ENCODE measurements around the gene NRG3.

Gene NRG3

DNA sequence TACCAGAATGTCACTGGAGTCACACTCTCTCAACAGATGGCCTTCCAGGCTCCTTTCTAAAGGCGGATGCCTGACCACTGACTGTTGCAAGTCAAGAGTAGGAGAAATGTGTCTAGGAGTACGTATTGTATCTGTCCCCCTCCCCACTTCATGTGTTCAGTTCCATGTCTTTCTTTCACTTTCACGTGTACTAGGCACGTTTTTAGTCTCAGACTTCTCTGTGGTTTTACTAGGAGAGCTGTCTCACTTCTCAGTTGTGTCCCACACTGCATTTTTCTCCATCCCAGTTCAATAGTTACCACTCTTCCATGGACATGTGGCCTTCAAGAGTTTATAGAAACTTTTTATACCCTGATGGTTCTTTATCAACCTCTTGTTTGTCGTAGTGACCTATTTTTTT is 893.0 kb downstream of the NRG3 start:
- DNase-seq (ENCODE audit: low read depth in 4 of 4, low spot score in 1 of 4) = no peak

DNA sequence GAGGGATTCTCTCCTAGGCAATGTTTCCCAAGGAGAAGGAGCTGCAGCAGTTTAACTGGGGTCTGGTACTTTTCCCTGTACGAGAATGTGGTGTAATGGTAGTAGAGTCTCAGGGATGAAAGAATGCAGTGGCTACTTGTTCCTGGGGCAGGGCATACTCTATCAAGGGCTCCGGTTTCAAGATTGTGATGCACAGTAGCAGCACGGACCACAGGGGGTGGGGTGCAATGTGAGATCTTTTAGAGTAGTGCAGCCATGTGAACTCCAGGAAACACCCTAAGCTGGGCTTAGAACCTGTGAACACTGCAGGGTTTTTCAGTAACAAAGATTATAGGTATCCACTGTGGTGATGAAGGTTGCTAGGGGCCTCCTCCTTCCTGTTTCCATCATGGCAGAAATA is 903.9 kb downstream of the NRG3 start:
- no peak for DNase-seq (ENCODE audit: low read depth in 4 of 4, low spot score in 1 of 4)

DNA sequence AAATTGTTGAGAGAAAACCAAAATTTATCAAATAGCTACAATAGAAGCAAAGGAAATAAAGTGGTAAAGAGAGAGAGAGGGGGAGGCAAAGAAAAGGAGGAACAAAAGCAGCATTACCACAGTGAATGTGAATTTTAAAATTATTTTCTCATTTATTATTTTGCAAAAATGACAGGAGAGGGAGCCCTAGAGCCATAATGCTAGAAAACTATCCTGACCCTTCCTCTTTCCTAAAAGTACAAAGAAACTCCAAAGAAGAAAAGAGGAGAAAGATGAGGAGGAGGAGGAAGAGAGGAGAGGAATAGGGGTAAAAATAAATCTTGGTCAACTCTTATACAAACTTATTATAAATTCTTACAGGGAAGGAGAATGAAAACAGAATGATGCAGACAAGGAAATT is 921.5 kb downstream of the NRG3 start:
- no peak for DNase-seq (ENCODE audit: low read depth in 4 of 4, low spot score in 1 of 4)

DNA sequence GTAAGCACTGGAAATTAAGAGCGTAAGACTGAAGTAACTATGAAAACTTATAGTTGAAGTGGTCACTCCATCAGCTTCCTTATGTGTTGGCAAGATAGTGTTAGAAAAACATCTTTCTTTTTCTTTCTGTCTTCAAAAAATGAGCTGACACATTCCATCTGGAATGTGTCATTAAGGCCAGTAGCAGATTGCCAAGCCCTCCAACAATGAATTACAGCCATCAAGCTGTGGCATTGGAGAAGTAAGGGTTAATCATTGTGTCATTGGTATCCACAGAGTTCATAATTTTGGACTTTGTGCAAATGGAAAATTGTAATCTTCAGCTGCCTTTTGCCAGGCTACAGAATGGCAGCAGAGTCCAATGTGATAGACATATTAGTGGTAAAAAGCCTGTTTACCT is 926.3 kb downstream of the NRG3 start:
- DNase-seq (ENCODE audit: low read depth in 4 of 4, low spot score in 1 of 4) = no peak

GRCh38 chr10:82811621-82812020 is 936.6 kb downstream of the NRG3 start:
- DNase-seq (ENCODE audit: low read depth in 4 of 4, low spot score in 1 of 4) = no peak

DNA sequence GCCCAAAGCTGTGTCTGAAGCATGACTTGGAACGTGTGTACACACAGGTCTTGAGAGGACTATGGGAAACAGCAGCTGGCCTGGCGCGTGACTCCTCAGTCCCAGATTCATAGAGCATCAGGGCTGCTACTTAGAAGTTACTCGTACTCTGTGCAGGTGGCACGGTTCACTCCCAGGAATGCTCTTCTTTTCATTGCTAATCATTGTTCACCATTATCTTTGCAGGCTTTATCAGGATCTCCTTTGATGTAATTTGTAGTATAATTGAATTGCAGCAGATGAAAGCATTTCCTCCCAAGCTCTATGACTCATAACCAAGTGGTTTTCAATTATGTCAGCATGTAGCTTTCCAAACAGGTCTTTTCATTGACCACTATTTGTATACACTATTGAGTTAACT is 938.9 kb downstream of the NRG3 start:
- DNase-seq (ENCODE audit: low read depth in 4 of 4, low spot score in 1 of 4) = no peak

DNA sequence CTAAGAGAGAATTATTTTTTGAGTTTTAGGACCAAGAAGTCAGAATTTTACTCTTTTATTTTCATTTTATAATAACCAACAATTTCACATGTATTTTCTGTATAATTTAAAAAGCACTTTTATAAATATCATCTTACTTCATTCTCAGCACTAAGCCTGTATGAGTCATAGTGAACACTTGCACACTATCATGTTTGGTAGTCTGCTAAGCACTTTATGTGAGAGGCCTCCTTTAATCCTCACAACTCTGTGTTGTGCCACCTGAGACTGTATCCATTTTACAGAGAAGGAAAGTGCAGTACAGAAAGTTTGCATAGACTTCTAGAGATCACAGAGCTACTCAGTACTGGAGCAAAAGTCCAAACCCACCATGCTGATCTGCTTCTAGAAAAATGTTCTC is 939.6 kb downstream of the NRG3 start:
- DNase-seq (ENCODE audit: low read depth in 4 of 4, low spot score in 1 of 4) = no peak

DNA sequence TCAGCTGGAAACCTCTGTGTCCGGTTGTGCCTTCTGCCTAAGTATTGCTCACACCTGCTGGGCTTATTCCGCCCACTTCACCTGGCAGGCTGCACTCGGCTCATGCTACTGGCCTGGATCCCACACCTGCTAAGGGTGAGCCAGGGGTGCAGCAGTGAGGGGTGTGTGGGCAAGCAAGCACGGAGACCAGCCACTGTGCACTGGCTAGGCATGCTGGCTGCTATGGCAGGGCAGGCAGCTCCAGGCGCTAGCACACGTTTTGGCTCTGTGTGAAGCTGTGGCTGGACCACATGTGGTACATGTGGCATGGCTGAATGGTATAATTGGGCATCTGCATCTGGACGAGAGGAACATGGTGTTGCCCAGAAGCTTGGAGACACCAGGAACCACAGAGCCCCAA is 940.7 kb downstream of the NRG3 start:
- DNase-seq (ENCODE audit: low read depth in 4 of 4, low spot score in 1 of 4) = no peak

GRCh38 chr10:82817676-82818422 is 942.9 kb downstream of the NRG3 start:
- DNase-seq (ENCODE audit: low read depth in 4 of 4, low spot score in 1 of 4) = no peak

GRCh38 chr10:82821043-82821442 is 946.0 kb downstream of the NRG3 start:
- no peak for DNase-seq (ENCODE audit: low read depth in 4 of 4, low spot score in 1 of 4)

- DNase-seq (ENCODE audit: low read depth in 4 of 4, low spot score in 1 of 4) = no peak
These were observed 951.1 kb downstream of the NRG3 start for GRCh38 chr10:82826132-82826531.

- no peak for DNase-seq (ENCODE audit: low read depth in 4 of 4, low spot score in 1 of 4)
These were observed 952.9 kb downstream of the NRG3 start for GRCh38 chr10:82827901-82828300.

DNA sequence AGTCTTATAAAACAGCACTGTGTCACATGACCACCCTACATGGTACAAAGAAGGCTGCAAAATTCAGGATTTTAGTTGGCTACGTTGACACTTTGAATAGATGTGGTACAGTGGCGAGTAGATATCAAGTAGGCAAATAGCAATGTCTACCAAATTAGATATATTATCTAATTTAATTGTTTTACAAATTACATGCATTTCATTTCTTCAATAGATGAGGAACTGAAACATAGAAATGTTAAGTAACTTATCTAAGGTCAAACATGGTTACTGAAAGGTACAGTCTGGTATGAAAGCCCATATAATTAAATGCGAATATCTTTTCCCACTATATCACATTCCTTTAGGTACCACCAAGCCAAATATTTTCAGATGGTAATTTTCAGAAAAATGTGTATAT is 972.2 kb downstream of the NRG3 start:
- DNase-seq (ENCODE audit: low read depth in 4 of 4, low spot score in 1 of 4) = no peak

DNA sequence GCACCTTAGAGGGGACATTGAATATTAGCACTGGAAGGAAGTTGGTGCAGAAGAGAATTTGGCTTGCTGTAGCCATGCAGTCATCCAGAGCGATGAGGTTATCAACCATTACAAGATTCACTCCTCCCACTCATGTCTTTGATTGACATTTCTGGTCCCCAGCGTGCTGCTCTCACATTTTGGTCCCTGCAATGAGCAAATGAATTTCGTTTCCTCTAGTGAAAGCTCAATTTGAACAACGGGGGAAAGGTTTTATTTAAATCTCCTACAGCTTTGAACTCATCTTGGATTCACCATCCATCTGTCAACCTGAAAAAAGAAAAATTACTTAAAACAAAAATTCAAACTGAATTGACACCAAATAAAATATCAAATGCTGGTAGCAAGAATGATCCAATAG is 975.2 kb downstream of the NRG3 start:
- DNase-seq (ENCODE audit: low read depth in 4 of 4, low spot score in 1 of 4) = no peak

DNA sequence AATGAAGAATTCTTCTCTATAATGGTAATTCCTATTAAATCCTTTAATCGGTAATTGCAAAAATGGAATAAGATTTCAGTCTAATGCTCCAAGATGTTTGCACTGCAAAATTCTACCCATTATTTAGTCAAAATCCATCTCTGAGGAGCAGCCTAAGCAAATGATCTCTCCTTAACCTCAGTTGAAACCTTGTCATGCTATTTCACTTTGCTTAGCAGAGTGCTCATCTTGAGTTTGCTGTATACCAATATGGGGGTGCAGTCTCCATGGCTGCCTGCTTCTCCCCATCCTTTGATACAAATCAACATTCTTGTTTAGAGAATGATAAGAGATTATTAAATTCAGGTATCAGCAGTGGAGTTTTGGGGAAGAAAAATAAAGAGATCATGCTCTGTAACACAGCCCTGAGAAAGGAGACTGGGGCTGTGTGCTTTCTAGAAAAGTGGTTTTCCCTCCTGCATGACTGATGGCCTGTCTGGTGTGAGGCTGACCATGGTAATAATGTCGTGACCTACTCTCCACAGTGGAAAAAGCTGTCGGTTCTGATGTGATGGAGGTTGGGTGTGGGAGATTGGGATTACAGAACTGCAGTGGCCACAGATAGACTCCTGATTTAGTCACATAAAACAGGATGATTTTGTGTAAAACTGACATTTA is 982.1 kb downstream of the NRG3 start:
- DNase-seq (ENCODE audit: low read depth in 4 of 4, low spot score in 1 of 4) = no peak

DNA sequence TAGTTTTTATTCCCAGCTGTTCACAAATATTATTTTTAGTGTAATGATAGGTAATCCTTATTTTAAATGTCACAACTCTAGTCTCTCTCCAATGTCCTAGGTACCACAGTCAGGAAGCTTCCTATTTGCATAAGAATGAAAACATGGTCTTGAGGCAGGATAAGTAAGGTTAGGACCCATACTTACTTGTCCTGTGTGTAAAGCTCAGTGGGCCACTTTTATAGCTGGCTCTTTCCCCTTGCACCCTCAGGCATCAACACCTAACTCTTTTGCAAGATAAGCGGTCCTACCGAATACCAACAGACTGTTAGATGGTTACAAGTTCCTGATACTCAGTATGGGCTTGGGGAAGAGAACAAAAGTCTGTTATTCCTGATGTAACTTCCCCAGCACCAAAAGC is 986.9 kb downstream of the NRG3 start:
- DNase-seq (ENCODE audit: low read depth in 4 of 4, low spot score in 1 of 4) = no peak

DNA sequence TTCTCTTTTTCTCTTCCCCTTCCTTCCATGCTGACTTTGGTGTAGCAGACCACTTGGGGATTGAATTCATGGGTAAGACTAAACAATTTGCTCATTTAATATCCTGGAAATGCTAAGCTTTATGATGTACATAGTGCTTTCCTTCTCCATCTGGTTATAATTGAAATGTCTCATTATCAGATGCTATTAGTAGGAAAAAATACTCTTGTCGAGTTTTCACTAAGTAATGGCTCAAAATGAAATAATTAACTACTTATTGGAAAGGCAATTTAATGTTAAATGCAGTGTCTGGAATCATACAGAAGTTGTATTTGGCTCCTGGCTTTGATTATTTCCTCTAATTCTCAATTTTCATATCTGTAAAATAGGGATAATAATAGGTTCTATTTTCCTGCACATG is 990.4 kb downstream of the NRG3 start:
- DNase-seq (ENCODE audit: low read depth in 4 of 4, low spot score in 1 of 4) = no peak

DNA sequence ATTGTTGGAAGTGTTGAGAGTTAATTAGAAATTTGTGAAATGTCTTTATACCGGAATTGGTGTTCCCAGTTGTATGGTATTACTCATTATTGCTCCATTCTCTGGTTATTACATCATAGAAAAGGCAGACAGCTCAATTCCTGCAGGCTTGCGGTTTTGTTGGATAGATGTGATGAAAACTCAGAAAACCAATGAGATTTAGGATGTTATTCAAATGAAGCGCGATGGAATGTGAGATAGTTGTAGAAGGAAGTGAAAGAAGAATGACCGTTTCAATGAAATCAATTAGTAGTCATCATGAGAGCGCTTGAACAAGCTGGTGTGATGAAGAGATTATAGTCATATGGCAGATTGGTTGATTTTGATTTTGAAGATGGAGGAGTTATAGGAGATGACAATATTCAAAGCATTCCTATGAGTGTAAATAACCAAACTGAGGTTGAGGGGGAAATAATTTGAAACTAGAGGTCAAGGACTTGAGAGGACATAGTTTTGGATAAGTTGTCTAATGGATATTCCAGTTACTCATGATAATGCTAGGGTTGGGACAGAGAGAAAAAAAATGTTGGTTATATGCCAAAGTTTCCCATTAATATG is 991.5 kb downstream of the NRG3 start:
- no peak for DNase-seq (ENCODE audit: low read depth in 4 of 4, low spot score in 1 of 4)

DNA sequence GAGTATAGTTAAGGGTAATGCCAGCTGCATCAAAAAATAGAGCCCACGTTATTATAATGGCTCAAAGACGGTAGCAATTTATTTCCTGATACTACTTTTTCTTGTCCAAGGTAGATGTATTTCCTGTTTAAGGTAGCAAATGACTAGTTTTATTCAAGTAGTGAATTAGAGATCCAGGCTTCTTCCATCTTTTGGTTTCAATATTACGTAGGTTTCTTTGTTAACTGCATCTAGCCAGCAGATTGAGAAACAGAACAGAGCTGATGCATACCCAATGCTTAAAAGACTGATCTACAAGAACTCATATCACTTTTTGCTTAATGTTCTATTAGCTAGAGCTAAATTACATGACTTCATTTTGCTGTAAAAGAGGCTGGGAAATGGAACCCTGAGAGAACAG is 992.1 kb downstream of the NRG3 start:
- no peak for DNase-seq (ENCODE audit: low read depth in 4 of 4, low spot score in 1 of 4)

DNA sequence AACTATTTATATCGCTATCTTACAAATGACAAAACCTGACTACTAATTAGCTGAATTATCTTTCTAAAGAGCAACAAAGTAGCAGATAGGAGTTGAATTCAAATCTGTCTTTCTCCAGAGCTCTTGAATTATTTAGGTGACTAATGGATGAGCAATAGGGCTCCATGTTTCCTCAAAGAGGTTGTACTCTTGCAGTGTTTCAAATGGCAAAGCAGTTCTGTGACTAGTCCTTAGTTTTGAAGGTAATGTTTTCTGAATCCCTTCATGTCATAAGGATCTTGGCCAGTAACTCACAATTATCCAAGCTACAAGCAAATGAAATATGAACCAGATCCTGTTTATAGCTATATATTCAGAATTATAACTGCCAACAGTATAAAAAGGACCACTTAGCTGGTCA is 999.7 kb downstream of the NRG3 start:
- DNase-seq (ENCODE audit: low read depth in 4 of 4, low spot score in 1 of 4) = no peak

GRCh38 chr10:82880776-82881290 is 1005.8 kb downstream of the NRG3 start:
- no peak for DNase-seq (ENCODE audit: low read depth in 4 of 4, low spot score in 1 of 4)

GRCh38 chr10:82882722-82883121 is 1007.7 kb downstream of the NRG3 start:
- no peak for DNase-seq (ENCODE audit: low read depth in 4 of 4, low spot score in 1 of 4)

Measured in stimulated activated CD4-positive, alpha-beta T cell treated with anti-CD3 and anti-CD28 coated beads, Interleukin-1b, Interleukin-23, amount 100 ng/mL, for 24 hours (primary cell).